IMR-90 (cell line): ENCODE measurements around the gene KAT6B. TPM values are rescaled to one million over a fixed set of nuclear protein-coding genes. Genes with fewer than 3 reads are reported as not detected.

Experiments
- ATAC-seq: fragments of 200-7000 bp; cut with Tn5 transposase; 2 replicates; pipeline ENCODE4 v1.9.1; 2020; ENCODE audit warnings: low read depth, mild to moderate bottlenecking, moderate library complexity
- BruUV-seq: library from RNA; stranded (reverse); fragments of 400-500 nt; replicated peaks from 2 replicates; lab custom pipeline; 2021; lab: Mats Ljungman, UMichigan
- CTCF ChIA-PET: fragments of 300-600 bp; formaldehyde crosslinking; extraction: SDS; loops from one replicate; lab custom pipeline; 2021; ENCODE audit warnings: antibody characterized with exemption; lab: Yijun Ruan, JAX
- POLR2A ChIA-PET: fragments of 300-600 bp; sonication (Branson Sonifier 250); formaldehyde crosslinking; loops from one replicate; lab custom pipeline; 2022; ENCODE audit warnings: antibody characterized with exemption; ENCODE audit not compliant: unreplicated experiment; lab: Charles Lee
- DNase-seq: peaks from one replicate; pipeline ENCODE4 v3.0.0; 2013
- H2AFZ ChIP-seq: replicated peaks from 2 replicates; pipeline ENCODE3; 2013; ENCODE audit warnings: low read length, mild to moderate bottlenecking; ENCODE audit not compliant: poor library complexity
- H2AK5ac ChIP-seq: 2 replicates; pipeline ENCODE4 v1.6.1; 2013; ENCODE audit warnings: low read depth, low read length, inconsistent platforms
- H2AK9ac ChIP-seq: replicated peaks from 2 replicates; pipeline ENCODE3; 2013; ENCODE audit warnings: mild to moderate bottlenecking, low read depth, low read length, moderate library complexity; ENCODE audit not compliant: poor library complexity
- H2BK120ac ChIP-seq: 2 replicates; pipeline ENCODE4 v1.6.1; 2013; ENCODE audit warnings: low read depth, low read length, inconsistent platforms
- H2BK15ac ChIP-seq: 3 replicates; pipeline ENCODE4 v1.6.1; 2013; ENCODE audit warnings: low read depth, low read length, inconsistent platforms
- H2BK20ac ChIP-seq: 2 replicates; pipeline ENCODE4 v1.6.1; 2013; ENCODE audit warnings: low read depth, mild to moderate bottlenecking, inconsistent platforms, low read length, moderate library complexity
- H2BK5ac ChIP-seq: 2 replicates; pipeline ENCODE4 v1.6.1; 2013; ENCODE audit warnings: mild to moderate bottlenecking, low read depth, low read length, inconsistent platforms; ENCODE audit not compliant: poor library complexity, severe bottlenecking
- H3K14ac ChIP-seq: replicated peaks from 2 replicates; pipeline ENCODE4 v1.6.1; 2013; ENCODE audit warnings: low read depth, low read length, inconsistent platforms
- H3K18ac ChIP-seq: 2 replicates; pipeline ENCODE4 v1.6.1; 2013; ENCODE audit warnings: low read depth, low read length, control low read depth
- H3K23ac ChIP-seq: 2 replicates; pipeline ENCODE4 v1.6.1; 2013; ENCODE audit warnings: low read depth, low read length, inconsistent platforms
- H3K27ac ChIP-seq: 2 replicates; pipeline ENCODE4 v1.5.1; 2013; ENCODE audit warnings: mild to moderate bottlenecking, control low read depth, low read length; ENCODE audit not compliant: insufficient read depth
- H3K27me3 ChIP-seq: 2 replicates; pipeline ENCODE4 v1.6.1; 2013; ENCODE audit warnings: low read length; ENCODE audit not compliant: control insufficient read depth, insufficient read depth
- H3K36me3 ChIP-seq: 2 replicates; pipeline ENCODE4 v1.6.1; 2013; ENCODE audit warnings: low read length, mixed read lengths; ENCODE audit not compliant: control insufficient read depth, insufficient read depth
- H3K4ac ChIP-seq: 2 replicates; pipeline ENCODE4 v1.6.1; 2013; ENCODE audit warnings: low read depth, low read length, inconsistent platforms
- H3K4me1 ChIP-seq: 2 replicates; pipeline ENCODE4 v1.6.1; 2013; ENCODE audit warnings: low read length, mixed read lengths; ENCODE audit not compliant: control insufficient read depth, insufficient read depth
- H3K4me2 ChIP-seq: 2 replicates; pipeline ENCODE4 v1.6.1; 2013; ENCODE audit warnings: low read depth, mild to moderate bottlenecking, control low read depth, low read length, moderate library complexity
- H3K4me3 ChIP-seq: 2 replicates; pipeline ENCODE4 v1.5.1; 2013; ENCODE audit warnings: low read depth, mild to moderate bottlenecking, control low read depth, low read length, moderate library complexity; ENCODE audit not compliant: insufficient read depth
- H3K56ac ChIP-seq: 2 replicates; pipeline ENCODE4 v1.6.1; 2013; ENCODE audit warnings: low read length, inconsistent platforms; ENCODE audit not compliant: insufficient read depth; ENCODE audit errors: extremely low read depth
- H3K79me1 ChIP-seq, 2 experiments: 2 replicates each; pipeline ENCODE4 v1.6.1; 2013; ENCODE audit warnings: low read length in 2 of 2, inconsistent platforms in 1 of 2, low read depth in 1 of 2
- H3K9ac ChIP-seq: 2 replicates; pipeline ENCODE4 v1.6.1; 2013; ENCODE audit warnings: low read depth, low read length, control low read depth
- H3K9me1 ChIP-seq: 2 replicates; pipeline ENCODE4 v1.6.1; 2013; ENCODE audit warnings: low read length, inconsistent platforms; ENCODE audit not compliant: insufficient read depth
- H3K9me3 ChIP-seq: 2 replicates; pipeline ENCODE4 v1.6.1; 2013; ENCODE audit warnings: low read length; ENCODE audit not compliant: control insufficient read depth, insufficient read depth
- H4K20me1 ChIP-seq: 2 replicates; pipeline ENCODE4 v1.6.1; 2013; ENCODE audit warnings: low read length, inconsistent platforms; ENCODE audit not compliant: insufficient read depth
- H4K5ac ChIP-seq: 2 replicates; pipeline ENCODE4 v1.6.1; 2013; ENCODE audit warnings: mild to moderate bottlenecking, low read depth, low read length, control low read depth
- H4K8ac ChIP-seq, 2 experiments: 2 replicates each; pipeline ENCODE4 v1.6.1; 2013; ENCODE audit warnings: low read depth in 2 of 2, low read length in 2 of 2, control low read depth in 1 of 2, inconsistent platforms in 1 of 2
- H4K91ac ChIP-seq: 2 replicates; pipeline ENCODE4 v1.6.1; 2013; ENCODE audit warnings: low read depth, low read length, inconsistent platforms; ENCODE audit not compliant: insufficient read depth
- BHLHE40 ChIP-seq: fragments of 150-350 bp; IDR thresholded peaks from 2 replicates; pipeline ENCODE4 v1.6.1; 2016; ENCODE audit warnings: mild to moderate bottlenecking, low read depth, low read length
- CEBPB ChIP-seq: IDR thresholded peaks from 2 replicates; pipeline ENCODE4 v1.6.1; 2012; ENCODE audit warnings: low read depth, low read length, improper control_type of control experiment
- CHD1 ChIP-seq: IDR thresholded peaks from 2 replicates; pipeline ENCODE4 v1.6.1; 2012; ENCODE audit warnings: low read depth, low read length, improper control_type of control experiment
- CTCF ChIP-seq: conservative IDR thresholded peaks from 2 replicates; pipeline ENCODE4 v1.5.1; 2012; ENCODE audit warnings: mild to moderate bottlenecking, low read depth, low read length, improper control_type of control experiment
- ELK1 ChIP-seq: fragments of 150-350 bp; IDR thresholded peaks from 2 replicates; pipeline ENCODE4 v1.6.1; 2016; ENCODE audit warnings: low read depth, mild to moderate bottlenecking, low read length, moderate library complexity, borderline replicate concordance
- FOS ChIP-seq: fragments of 150-350 bp; IDR thresholded peaks from 2 replicates; pipeline ENCODE4 v1.6.1; 2016; ENCODE audit warnings: low read depth, low read length
- MAFK ChIP-seq: IDR thresholded peaks from 2 replicates; pipeline ENCODE4 v1.6.1; 2012; ENCODE audit warnings: low read depth, low read length, improper control_type of control experiment
- MAZ ChIP-seq: IDR thresholded peaks from 2 replicates; pipeline ENCODE4 v1.6.1; 2012; ENCODE audit warnings: low read depth, mild to moderate bottlenecking, low read length, improper control_type of control experiment, moderate library complexity, borderline replicate concordance
- MXI1 ChIP-seq: IDR thresholded peaks from 2 replicates; pipeline ENCODE4 v1.6.1; 2012; ENCODE audit warnings: low read depth, mild to moderate bottlenecking, low read length, moderate library complexity, borderline replicate concordance
- NFE2L2 ChIP-seq: fragments of 150-350 bp; IDR thresholded peaks from 2 replicates; pipeline ENCODE4 v1.6.1; 2016; ENCODE audit warnings: low read depth, mild to moderate bottlenecking, low read length
- POLR2A ChIP-seq: IDR thresholded peaks from 2 replicates; pipeline ENCODE4 v1.6.1; 2012; ENCODE audit warnings: mild to moderate bottlenecking, low read depth, low read length
- RAD21 ChIP-seq: IDR thresholded peaks from 2 replicates; pipeline ENCODE4 v1.6.1; 2012; ENCODE audit warnings: low read length, improper control_type of control experiment
- RCOR1 ChIP-seq: IDR thresholded peaks from 2 replicates; pipeline ENCODE4 v1.6.1; 2012; ENCODE audit warnings: mild to moderate bottlenecking, low read length, improper control_type of control experiment; ENCODE audit not compliant: insufficient replicate concordance
- RFX5 ChIP-seq: IDR thresholded peaks from 2 replicates; pipeline ENCODE4 v1.8.0; 2012; ENCODE audit warnings: low read depth, mild to moderate bottlenecking, low read length, moderate library complexity
- SMC3 ChIP-seq: fragments of 150-350 bp; IDR thresholded peaks from 2 replicates; pipeline ENCODE4 v1.6.1; 2016; ENCODE audit warnings: low read depth, mild to moderate bottlenecking, antibody characterized with exemption, low read length, moderate library complexity
- USF2 ChIP-seq: fragments of 150-350 bp; IDR thresholded peaks from 2 replicates; pipeline ENCODE4 v1.6.1; 2017; ENCODE audit warnings: mild to moderate bottlenecking, antibody characterized with exemption, low read length, low read depth
- WGBS, 2 experiments: methylation state at CpG; one replicate each; pipeline versions ENCODE4 v1.1.5 to v1.1.7; 2013; ENCODE audit warnings: missing lambda C conversion rate in 2 of 2; ENCODE audit not compliant: insufficient read length in 1 of 2; ENCODE audit errors: extremely low coverage in 2 of 2; 5-methylcytosine and 5-hydroxymethylcytosine counted together
- dilution Hi-C: fragments of 300-500 bp; cut with HindIII; formaldehyde crosslinking; loops from one replicate; pipeline ENCODE4 v1.14.3; 2018; ENCODE audit warnings: low sequenced_read_pairs; ENCODE audit not compliant: unreplicated experiment
- in situ Hi-C: fragments of 300-500 bp; cut with MboI; formaldehyde crosslinking; loops from 3 replicates; pipeline ENCODE4 v1.14.3; 2019; ENCODE audit warnings: low sequenced_read_pairs, inconsistent platforms, mixed read lengths
- intact Hi-C: fragments of 100-400 bp; cut with micrococcal nuclease; formaldehyde crosslinking; loops from 2 replicates; pipeline ENCODE4 v1.10.0; 2022
- polyA plus RNA-seq, 3 experiments: library from polyadenylated mRNA; depleted of rRNA; stranded (reverse); fragments of >200 nt; gene quantifications; 2 replicates each; pipeline ENCODE4 v1.2.3, GENCODE V29; 2012; ENCODE audit warnings: low replicate concordance in 1 of 3
- total RNA-seq: library from RNA; depleted of rRNA; stranded (reverse); fragments of >200 nt; gene quantifications from 2 replicates; pipeline ENCODE4 v1.2.3, GENCODE V29; 2012

Gene KAT6B
- total and polyA plus RNA-seq, 2 of the 4 experiments (the other 2 are of a cell fraction), result 8.8 to 28.1 TPM

- no peak overlapping the region for H3K27ac ChIP-seq
- POLR2A ChIA-PET, result no interaction called here
- H3K56ac ChIP-seq, result no peak overlapping the region
- CTCF ChIA-PET, result interaction anchor here (0.7 kb wide), 1 partner anchor 11 kb away, joined by 3 read pairs; no protein-coding TSS in a partner anchor
- no peak overlapping the region for H4K5ac ChIP-seq
- no peak overlapping the region for H3K23ac ChIP-seq
- no peak overlapping the region for H4K91ac ChIP-seq
- no peak overlapping the region for H2AFZ ChIP-seq
- no peak for TF ChIP-seq MAFK
- no peak for TF ChIP-seq RAD21
- TF ChIP-seq SMC3, result no peak
- TF ChIP-seq RCOR1, result no peak
- no peak for TF ChIP-seq POLR2A
- TF ChIP-seq MXI1, result no peak
- no peak for TF ChIP-seq CHD1
- no peak for TF ChIP-seq CEBPB
- no peak for TF ChIP-seq BHLHE40
- no peak for TF ChIP-seq CTCF
- no peak for TF ChIP-seq MAZ
- no peak for TF ChIP-seq FOS
- TF ChIP-seq ELK1, result no peak
- TF ChIP-seq RFX5, result no peak
- no peak for TF ChIP-seq USF2
- no peak for TF ChIP-seq NFE2L2
- H3K9me3 ChIP-seq, result no peaks in the 10 kb centered on the region
- H4K8ac ChIP-seq, result no peak overlapping the region
- no CpG with 5 or more reads among the region's 2 CpGs for WGBS, 2 experiments
- DNase-seq (no peak), ATAC-seq (no peak)
- in situ Hi-C loops (no loop called here), dilution Hi-C loops (no loop called here), intact Hi-C loops (no loop called here)
- H2BK5ac ChIP-seq, result no peak overlapping the region
- H3K4me3 ChIP-seq, result no peak overlapping the region
- H3K4ac ChIP-seq, result no peak overlapping the region
- H3K14ac ChIP-seq, result no peak overlapping the region
- no peak overlapping the region for H2AK9ac ChIP-seq
- no peak overlapping the region for H2BK120ac ChIP-seq
- no peak overlapping the region for H2AK5ac ChIP-seq
- no peaks in the 10 kb centered on the region for H4K20me1 ChIP-seq
- H3K18ac ChIP-seq, result no peak overlapping the region
- BruUV-seq, result no TSS peak
- H3K27me3 ChIP-seq, result no peaks in the 10 kb centered on the region
- H2BK20ac ChIP-seq, result no peak overlapping the region
- H3K9me1 ChIP-seq, result 0 out of 2 replicates have a peak, but pooled peaks cover 2% of the 10 kb centered on the region
- H3K36me3 ChIP-seq, result peaks cover 21% of the 10 kb centered on the region
- H3K9ac ChIP-seq, result no peak overlapping the region
- peaks cover 3% of the 10 kb centered on the region; the same call in 1 of the 2 replicates for H3K4me1 ChIP-seq
- H3K79me1 ChIP-seq, result peaks cover 2 to 9% of the 10 kb centered on the region in 2 experiments; a peak in 1 of 4 replicates
- no peak overlapping the region for H2BK15ac ChIP-seq
- H3K4me2 ChIP-seq, result no peak overlapping the region
These were observed 157.0 kb downstream of the KAT6B start for GRCh38 chr10:74983383-74983782.
